Skin of body (tissue), 2 donors: ENCODE data around the gene FREY1. TPM values are rescaled to one million over a fixed set of nuclear protein-coding genes. Genes with fewer than 3 reads are reported as not detected.

Source experiments
- DNase-seq: peaks from one replicate; lab custom pipeline; 2025; lab: John Stamatoyannopoulos, UW
- total RNA-seq: library from RNA; depleted of rRNA; stranded (reverse); fragments of >200 nt; gene quantifications from one replicate; pipeline ENCODE4 v1.2.3, GENCODE V29; 2014

Gene FREY1
- total RNA-seq, 1 donor from 2014 or later = not detected

DNA sequence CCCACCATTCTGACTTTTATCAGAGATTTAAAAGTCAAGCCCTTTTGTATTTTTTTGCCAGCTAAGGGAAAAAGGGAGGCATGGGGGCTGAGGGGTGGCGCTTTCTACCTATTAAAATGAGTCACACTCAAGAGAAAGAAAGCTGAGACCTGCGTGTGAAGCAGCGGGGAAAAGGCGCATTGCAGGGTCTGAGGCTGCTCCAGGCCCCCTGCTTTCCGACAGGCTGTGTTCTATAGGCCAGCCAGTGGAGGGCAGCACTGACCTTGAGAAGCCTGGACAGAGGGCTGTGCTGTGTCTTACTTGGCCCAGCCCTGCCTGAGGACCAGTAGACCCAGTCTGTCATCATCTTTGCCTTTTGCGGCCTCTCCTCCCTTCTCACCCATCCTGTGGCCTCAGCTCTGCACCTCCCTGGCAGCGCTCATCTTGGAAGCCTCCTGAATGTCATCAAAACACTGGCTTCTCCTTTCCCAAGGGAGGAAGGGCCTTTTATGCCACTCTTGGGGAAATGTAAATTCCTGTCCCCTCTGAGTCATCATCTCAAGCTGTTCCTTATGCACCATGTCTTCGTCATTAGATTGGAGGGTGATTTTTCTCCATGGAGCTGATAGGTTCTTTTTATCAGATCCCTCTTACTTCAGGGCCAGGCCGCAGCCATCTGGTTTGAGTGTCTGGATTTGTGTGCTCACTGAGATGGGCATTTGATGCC is 34.3 kb downstream of the FREY1 start:
- no peak for DNase-seq

DNA sequence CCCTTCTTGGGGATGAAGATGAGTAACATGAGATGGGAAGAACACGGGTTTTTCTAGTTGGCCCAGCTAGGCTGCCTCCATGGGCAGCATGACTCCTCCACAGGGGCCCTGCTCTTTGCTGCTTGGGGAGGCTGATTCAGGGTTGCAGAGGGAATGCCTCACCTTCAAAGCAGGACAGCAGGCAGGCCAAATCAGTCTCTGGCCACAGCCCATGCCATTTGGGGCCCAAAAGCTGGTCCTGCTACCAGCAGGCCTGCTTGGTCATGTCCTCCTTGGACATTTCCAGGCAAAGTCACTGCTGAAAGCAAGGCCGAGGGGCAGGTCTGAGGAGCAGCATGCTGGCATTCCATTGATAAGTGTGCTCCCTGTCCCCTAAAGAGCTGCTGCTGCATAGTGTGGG is 35.4 kb downstream of the FREY1 start:
- DNase-seq = no peak

DNA sequence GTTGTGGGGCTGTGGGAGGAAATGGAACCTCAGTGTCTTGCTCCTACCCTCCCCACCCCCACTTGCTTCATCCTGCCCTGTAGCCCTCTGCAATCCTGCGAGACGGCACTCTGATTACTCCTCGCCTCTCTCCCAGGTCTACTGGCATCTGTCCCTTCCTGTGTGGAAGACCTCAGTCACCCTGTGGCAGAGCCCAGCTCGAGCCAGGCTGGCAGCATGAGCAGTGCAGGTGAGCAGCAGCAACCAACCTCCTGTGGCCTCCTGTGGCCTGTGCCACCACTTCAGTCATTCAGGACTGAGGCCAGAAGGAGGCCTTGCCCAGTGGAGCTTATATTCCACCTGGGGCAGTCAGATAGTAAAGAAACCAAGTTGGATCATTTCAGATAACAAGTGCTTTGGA is 36.4 kb downstream of the FREY1 start:
- DNase-seq = no peak

DNA sequence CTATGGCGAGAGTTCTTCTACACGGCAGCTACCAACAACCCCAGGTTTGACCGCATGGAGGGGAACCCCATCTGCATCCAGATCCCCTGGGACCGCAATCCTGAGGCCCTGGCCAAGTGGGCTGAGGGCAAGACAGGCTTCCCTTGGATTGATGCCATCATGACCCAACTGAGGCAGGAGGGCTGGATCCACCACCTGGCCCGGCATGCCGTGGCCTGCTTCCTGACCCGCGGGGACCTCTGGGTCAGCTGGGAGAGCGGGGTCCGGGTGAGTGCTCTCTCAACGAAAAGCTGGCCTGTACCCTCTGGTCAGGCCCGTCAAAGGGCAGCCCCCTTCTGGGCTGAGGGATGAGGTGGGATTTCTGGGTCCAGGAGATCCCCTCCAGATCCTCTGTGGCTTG is 37.5 kb downstream of the FREY1 start:
- DNase-seq = no peak

DNA sequence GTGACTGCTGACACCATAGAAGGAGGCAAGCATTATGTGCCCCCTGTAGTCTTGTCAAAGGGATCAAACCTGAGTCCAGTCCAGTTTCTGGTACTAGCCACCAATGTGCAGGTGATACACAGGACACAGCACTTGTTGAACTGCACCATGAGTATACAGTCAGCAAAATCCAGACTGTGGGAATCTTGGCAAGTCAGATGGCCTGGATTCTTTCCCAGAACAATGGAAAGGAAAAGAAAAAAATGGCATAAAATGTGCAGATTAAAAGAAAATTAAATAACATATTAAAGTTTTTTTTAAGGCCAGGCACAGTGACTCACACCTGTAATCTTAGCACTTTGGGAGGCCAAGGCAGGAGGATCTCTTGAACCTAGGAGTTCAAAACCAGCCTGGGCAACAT is 43.0 kb downstream of the FREY1 start:
- DNase-seq = no peak

DNA sequence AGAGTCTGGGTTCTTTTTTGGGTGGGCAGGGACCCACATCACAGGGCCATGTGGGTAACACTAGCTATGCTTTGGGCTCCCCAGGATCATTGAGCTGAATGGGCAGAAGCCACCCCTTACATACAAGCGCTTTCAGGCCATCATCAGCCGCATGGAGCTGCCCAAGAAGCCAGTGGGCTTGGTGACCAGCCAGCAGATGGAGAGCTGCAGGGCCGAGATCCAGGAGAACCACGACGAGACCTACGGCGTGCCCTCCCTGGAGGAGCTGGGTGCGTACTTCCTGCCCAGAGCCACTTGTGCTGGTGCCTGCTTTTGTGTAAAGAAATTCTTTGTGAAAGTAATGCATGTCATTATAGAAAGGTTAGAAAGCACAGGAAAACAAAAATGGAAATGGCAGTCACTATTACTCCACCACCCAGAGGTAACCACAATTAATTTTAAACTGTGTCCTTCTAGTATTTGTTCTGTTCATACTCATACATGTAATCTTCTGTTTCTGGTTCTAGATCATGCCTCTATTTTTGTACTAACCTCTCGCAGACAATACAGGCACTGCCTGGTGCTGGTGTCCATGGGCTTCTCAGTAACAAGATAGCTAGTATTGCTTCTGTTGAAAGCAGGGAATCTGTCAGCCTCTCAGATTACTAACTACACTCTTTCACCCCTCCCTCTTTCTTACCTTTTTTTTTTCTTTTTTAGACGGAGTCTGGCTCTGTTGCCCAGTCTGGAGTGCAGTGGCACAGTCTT is 46.1 kb downstream of the FREY1 start:
- no peak for DNase-seq

DNA sequence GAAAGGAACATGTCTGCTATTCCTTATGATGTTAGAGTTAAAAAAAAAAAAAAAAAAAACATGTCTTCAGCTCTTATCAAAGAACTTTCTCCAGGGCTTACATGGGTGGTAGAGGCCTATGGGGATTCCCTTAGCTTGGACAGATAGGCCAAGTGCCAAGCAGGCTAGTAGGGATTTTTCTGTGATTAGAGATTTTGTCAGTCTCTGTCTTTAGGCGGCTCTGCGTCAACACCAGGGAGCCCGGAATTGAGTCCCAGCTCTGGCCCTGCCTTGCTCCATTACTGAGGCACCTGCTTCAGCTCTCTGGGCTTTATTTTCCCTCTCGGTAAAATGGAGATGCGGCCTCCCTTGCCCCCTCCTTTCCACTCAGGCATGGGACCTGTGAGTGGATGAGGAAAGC is 46.7 kb downstream of the FREY1 start:
- no peak for DNase-seq

DNA sequence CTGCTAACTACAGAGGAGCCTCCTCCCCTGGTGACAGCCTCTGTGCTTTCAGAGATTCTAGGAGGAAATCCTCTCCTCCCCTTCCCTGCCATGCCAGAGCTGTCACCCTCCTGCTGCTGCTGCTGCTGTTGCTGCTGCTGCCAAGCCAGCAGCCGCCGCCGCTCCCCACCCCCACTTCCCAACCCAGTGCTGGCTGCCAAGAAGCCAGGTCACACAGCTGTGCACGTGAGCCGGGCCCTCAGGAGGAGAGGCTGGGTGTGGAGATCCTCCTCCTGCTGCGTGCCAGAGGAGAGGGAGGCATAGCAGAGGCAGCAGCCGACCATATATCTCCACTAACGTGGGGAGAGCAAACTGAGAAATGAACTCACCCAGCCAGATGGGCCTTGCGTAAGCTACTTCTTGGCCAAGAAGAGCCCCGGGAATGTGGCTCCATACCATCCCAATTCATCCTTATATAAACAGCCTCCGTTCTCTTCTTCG is 47.4 kb downstream of the FREY1 start:
- DNase-seq = peak; percentile 94

DNA sequence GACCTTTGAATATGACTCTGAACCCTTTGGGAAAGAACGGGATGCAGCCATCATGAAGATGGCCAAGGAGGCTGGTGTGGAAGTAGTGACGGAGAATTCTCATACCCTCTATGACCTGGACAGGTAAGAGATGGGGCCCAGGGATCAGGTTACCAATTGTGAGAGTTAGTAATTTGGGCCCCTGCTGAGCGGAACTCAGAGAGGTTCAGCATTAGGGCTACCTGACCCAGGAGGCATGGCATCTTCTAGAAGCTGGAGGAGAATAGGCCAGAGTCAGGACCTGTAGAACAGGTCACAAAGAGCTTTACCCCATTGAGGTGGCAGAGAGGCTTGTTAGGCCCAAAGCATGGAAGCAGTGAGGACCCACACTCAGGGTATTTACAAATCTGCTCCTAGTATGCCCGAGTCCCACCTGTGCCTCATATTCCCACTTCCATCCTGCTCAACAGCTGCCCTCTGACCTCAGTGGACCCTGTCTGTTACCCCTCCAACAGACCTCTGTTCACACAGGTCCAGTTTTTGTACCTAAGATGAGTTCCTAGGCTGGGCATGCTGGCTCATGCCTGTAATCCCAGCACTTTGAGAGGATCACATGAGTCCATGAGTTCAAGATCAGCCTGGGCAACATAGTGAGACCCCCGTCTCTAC is 48.2 kb downstream of the FREY1 start:
- DNase-seq = no peak

DNA sequence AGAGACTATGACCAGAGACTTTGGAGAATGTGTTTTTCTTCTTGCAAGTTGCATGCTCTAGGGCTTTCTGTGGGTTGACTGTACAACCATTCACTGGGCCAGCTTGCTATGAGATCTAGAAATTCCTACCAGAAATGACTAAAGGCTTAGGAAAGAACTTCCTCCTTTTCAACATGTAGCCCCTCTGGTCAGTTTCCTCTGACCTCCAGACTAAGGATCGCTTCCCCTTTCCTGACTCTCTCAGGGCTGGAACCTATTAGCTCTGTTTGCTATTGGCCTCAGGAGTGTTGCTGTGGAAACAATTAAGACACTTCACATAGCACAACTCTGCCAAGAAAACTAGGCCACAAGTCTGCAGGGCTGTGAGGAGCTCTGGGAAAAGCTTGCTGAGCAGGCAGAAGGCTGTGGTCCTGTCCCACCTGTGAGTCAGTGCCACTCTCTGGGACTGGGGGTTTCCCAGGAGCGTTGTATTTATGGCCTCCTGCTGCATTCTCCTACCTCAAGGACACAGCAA is 49.1 kb downstream of the FREY1 start:
- peak; percentile 96 for DNase-seq

Other genes with a start within 250 kb of the FREY1 start
- gene CHST1, start 241.6 kb downstream of the FREY1 start, total RNA-seq = 0.59 TPM
- 2.7 TPM for gene SLC35C1, start 102.1 kb downstream of the FREY1 start, total RNA-seq
- gene CRY2, start 59.8 kb downstream of the FREY1 start, total RNA-seq = 50.6 TPM
- 3.7 TPM for gene MAPK8IP1, start 21.6 kb downstream of the FREY1 start, total RNA-seq
- 9.9 TPM for gene PEX16, start 10.6 kb upstream of the FREY1 start, total RNA-seq
- gene LARGE2, start 15.4 kb upstream of the FREY1 start, total RNA-seq = 6.8 TPM
- gene PHF21A, start 214.2 kb upstream of the FREY1 start, total RNA-seq = 26.3 TPM